Astrocyte (in vitro differentiated cells and primary cell): Measurements from ENCODE around the gene EHBP1.

Experiments used
- CTCF ChIP-seq: IDR thresholded peaks from 2 replicates; pipeline ENCODE4 v1.5.1; 2011; ENCODE audit warnings: low read depth, mild to moderate bottlenecking, inconsistent platforms, low read length, moderate library complexity; ENCODE audit not compliant: insufficient read depth
- EZH2 ChIP-seq: IDR thresholded peaks from 2 replicates; pipeline ENCODE4 v1.6.1; 2012; ENCODE audit warnings: mild to moderate bottlenecking, low read length, inconsistent platforms; ENCODE audit not compliant: insufficient read depth

GRCh38 chr2:62808554-62808953, 103.0 kb downstream of the EHBP1 start:
- TF ChIP-seq CTCF (no peak), EZH2 (no peak)
